ENCODE data around the gene C21orf91.

The C21orf91 gene

GRCh38 chr21:17797967-17798366 is 21.2 kb downstream of the C21orf91 start:
- no peak for DNase-seq (ENCODE audit: low read depth)

- DNase-seq (ENCODE audit: low read depth): no peak
These were observed 22.7 kb downstream of the C21orf91 start for GRCh38 chr21:17796503-17796902.

- DNase-seq (ENCODE audit: low read depth): no peak
These were observed 23.1 kb downstream of the C21orf91 start for GRCh38 chr21:17796037-17796403.

- no peak for DNase-seq (ENCODE audit: low read depth)
These were observed 23.8 kb downstream of the C21orf91 start for GRCh38 chr21:17795146-17796036.

- no peak for DNase-seq (ENCODE audit: low read depth)
These were observed 24.5 kb downstream of the C21orf91 start for GRCh38 chr21:17794518-17795145.

GRCh38 chr21:17793246-17794123 is 25.7 kb downstream of the C21orf91 start:
- no peak for DNase-seq (ENCODE audit: low read depth)

GRCh38 chr21:17789656-17790055 is 29.5 kb downstream of the C21orf91 start:
- no peak for DNase-seq (ENCODE audit: low read depth)

GRCh38 chr21:17789069-17789468 is 30.1 kb downstream of the C21orf91 start:
- DNase-seq (ENCODE audit: low read depth): no peak

- DNase-seq (ENCODE audit: low read depth): no peak
These were observed 32.3 kb downstream of the C21orf91 start for GRCh38 chr21:17786851-17787181.

GRCh38 chr21:17786071-17786850 is 32.9 kb downstream of the C21orf91 start:
- DNase-seq (ENCODE audit: low read depth): no peak

- no peak for DNase-seq (ENCODE audit: low read depth)
These were observed 33.8 kb downstream of the C21orf91 start for GRCh38 chr21:17785403-17785788.

- DNase-seq (ENCODE audit: low read depth): no peak
These were observed 34.4 kb downstream of the C21orf91 start for GRCh38 chr21:17784604-17785402.

GRCh38 chr21:17784180-17784598 is 35.0 kb downstream of the C21orf91 start:
- DNase-seq (ENCODE audit: low read depth): no peak

GRCh38 chr21:17783481-17784179 is 35.5 kb downstream of the C21orf91 start:
- no peak for DNase-seq (ENCODE audit: low read depth)

- DNase-seq (ENCODE audit: low read depth): no peak
These were observed 36.2 kb downstream of the C21orf91 start for GRCh38 chr21:17783003-17783402.

- no peak for DNase-seq (ENCODE audit: low read depth)
These were observed 37.1 kb downstream of the C21orf91 start for GRCh38 chr21:17782051-17782450.

GRCh38 chr21:17781524-17781923 is 37.6 kb downstream of the C21orf91 start:
- DNase-seq (ENCODE audit: low read depth): no peak

GRCh38 chr21:17780539-17780938 is 38.6 kb downstream of the C21orf91 start:
- DNase-seq (ENCODE audit: low read depth): no peak

GRCh38 chr21:17779980-17780379 is 39.2 kb downstream of the C21orf91 start:
- DNase-seq (ENCODE audit: low read depth): no peak

- no peak for DNase-seq (ENCODE audit: low read depth)
These were observed 39.7 kb downstream of the C21orf91 start for GRCh38 chr21:17779496-17779895.
